HEK293 (cell line): ENCODE results near the gene RAB40AL.

Source experiments
- CTCF ChIP-seq: fragments of 450-650 bp; formaldehyde crosslinking; IDR thresholded peaks from 2 replicates; pipeline ENCODE4 v1.5.1; 2016; ENCODE audit warnings: missing biosample characterization, missing genetic modification characterization
- IKZF3 ChIP-seq: fragments of 450-650 bp; IDR thresholded peaks from 2 replicates; pipeline ENCODE4 v1.5.0; 2018; ENCODE audit warnings: missing biosample characterization, mild to moderate bottlenecking, missing genetic modification characterization, moderate library complexity
- KLF16 ChIP-seq: fragments of 450-650 bp; formaldehyde crosslinking; IDR thresholded peaks from 2 replicates; pipeline ENCODE4 v1.5.1; 2017; ENCODE audit warnings: missing biosample characterization, missing genetic modification characterization
- REPIN1 ChIP-seq: fragments of 450-650 bp; formaldehyde crosslinking; IDR thresholded peaks from 2 replicates; pipeline ENCODE4 v1.5.1; 2017; ENCODE audit warnings: missing biosample characterization, missing genetic modification characterization, low read depth
- TCF7L2 ChIP-seq: IDR thresholded peaks from 2 replicates; pipeline ENCODE4 v1.6.1; 2011; ENCODE audit warnings: low read depth, mild to moderate bottlenecking, inconsistent platforms, low read length, moderate library complexity, borderline replicate concordance
- ZFP37 ChIP-seq: fragments of 450-650 bp; formaldehyde crosslinking; IDR thresholded peaks from 2 replicates; pipeline ENCODE4 v1.5.1; 2016; ENCODE audit warnings: missing biosample characterization, missing genetic modification characterization
- ZNF223 ChIP-seq: fragments of 450-650 bp; formaldehyde crosslinking; IDR thresholded peaks from 2 replicates; pipeline ENCODE4 v1.5.1; 2016; ENCODE audit warnings: missing biosample characterization, missing genetic modification characterization
- ZNF274 ChIP-seq, 2 experiments: fragments of 200-500 bp in 1 of 2; fragments of 450-650 bp in 1 of 2; sonication (Bioruptor generic) in 1 of 2; formaldehyde crosslinking in 1 of 2; IDR thresholded peaks; 2 replicates each; pipeline versions ENCODE4 v1.5.1 to v1.6.1; 2014 to 2016; ENCODE audit warnings: borderline replicate concordance in 1 of 2, inconsistent platforms in 1 of 2, low read length in 1 of 2, missing biosample characterization in 1 of 2, missing genetic modification characterization in 1 of 2
- ZNF335 ChIP-seq: fragments of 450-650 bp; formaldehyde crosslinking; conservative IDR thresholded peaks from 2 replicates; pipeline ENCODE4 v1.5.1; 2016; ENCODE audit warnings: missing biosample characterization, missing genetic modification characterization
- TF ChIP-seq, protein P1 (sequence below): fragments of 450-650 bp; formaldehyde crosslinking; IDR thresholded peaks from 2 replicates; pipeline ENCODE4 v1.5.1; 2016; ENCODE audit warnings: missing biosample characterization, missing genetic modification characterization

DNA sequence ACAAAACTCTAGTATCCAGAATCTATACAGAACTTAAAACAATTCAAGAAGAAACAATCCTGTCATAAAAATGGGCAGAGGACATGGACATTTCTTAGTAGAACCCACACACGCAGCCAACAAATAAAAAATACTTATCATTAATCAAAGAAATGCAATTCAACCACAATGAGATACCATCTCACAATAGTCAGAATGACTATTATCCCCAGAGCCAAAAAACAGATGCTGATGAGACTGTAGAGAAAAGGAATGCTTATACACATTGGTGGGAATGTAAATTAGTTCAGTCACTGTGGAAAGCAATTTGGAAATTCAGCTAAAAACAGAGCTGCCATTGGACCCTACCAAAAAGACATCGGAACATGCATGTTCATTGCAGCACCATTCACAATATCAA lies 37.9 kb downstream of the RAB40AL start:
- TF ChIP-seq CTCF (tag by site-specific recombination) (no peak), ZNF335 (tag by site-specific recombination) (no peak), REPIN1 (tag by site-specific recombination) (no peak), ZNF223 (tag by site-specific recombination) (no peak), KLF16 (no peak), TCF7L2 (no peak), ZFP37 (tag by site-specific recombination) (no peak), IKZF3 (tag by site-specific recombination) (no peak), ZNF274 (IDR thresholded peaks at IDR 0.05; ENCODE audit: low read length) (no peak), ZNF274 (tag by site-specific recombination; IDR thresholded peaks at IDR 0.05; ENCODE audit: borderline replicate concordance) (no peak)
- TF ChIP-seq, protein P1, sequence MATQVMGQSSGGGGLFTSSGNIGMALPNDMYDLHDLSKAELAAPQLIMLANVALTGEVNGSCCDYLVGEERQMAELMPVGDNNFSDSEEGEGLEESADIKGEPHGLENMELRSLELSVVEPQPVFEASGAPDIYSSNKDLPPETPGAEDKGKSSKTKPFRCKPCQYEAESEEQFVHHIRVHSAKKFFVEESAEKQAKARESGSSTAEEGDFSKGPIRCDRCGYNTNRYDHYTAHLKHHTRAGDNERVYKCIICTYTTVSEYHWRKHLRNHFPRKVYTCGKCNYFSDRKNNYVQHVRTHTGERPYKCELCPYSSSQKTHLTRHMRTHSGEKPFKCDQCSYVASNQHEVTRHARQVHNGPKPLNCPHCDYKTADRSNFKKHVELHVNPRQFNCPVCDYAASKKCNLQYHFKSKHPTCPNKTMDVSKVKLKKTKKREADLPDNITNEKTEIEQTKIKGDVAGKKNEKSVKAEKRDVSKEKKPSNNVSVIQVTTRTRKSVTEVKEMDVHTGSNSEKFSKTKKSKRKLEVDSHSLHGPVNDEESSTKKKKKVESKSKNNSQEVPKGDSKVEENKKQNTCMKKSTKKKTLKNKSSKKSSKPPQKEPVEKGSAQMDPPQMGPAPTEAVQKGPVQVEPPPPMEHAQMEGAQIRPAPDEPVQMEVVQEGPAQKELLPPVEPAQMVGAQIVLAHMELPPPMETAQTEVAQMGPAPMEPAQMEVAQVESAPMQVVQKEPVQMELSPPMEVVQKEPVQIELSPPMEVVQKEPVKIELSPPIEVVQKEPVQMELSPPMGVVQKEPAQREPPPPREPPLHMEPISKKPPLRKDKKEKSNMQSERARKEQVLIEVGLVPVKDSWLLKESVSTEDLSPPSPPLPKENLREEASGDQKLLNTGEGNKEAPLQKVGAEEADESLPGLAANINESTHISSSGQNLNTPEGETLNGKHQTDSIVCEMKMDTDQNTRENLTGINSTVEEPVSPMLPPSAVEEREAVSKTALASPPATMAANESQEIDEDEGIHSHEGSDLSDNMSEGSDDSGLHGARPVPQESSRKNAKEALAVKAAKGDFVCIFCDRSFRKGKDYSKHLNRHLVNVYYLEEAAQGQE, result no peak
